Fibroblast of mammary gland (primary cell): ENCODE results near the gene LINC00305.

Experiments
- DNase-seq: peaks from one replicate; pipeline ENCODE4 v3.0.0-alpha.2; 2010; ENCODE audit warnings: low read depth
- H3K4me3 ChIP-seq: 2 replicates; pipeline ENCODE4 v1.5.1; 2011; ENCODE audit warnings: low read depth, mild to moderate bottlenecking, low read length, moderate library complexity; ENCODE audit not compliant: control insufficient read depth
- CTCF ChIP-seq: conservative IDR thresholded peaks from 2 replicates; pipeline ENCODE4 v1.5.1; 2011; ENCODE audit warnings: low read depth, low read length, inconsistent platforms; ENCODE audit not compliant: control insufficient read depth, insufficient read depth

LINC00305 gene

DNA sequence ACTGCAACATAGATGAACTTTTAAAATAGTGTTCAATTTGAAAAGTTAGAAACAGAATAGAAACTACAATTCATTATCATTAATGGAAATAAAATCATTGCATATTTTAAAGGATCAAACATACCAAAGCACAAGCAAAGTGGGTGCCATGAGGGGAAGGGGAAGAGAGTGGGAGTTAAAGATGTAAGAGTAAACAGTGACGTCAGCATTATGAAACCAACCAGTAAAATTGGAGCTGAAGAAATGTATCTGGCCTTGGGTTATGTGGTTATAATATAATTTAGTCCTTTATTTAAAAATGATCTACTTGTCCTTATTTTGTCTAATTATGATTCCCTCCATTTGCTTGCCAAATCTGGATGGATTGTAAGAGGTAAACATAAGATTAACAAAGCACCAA, 6.0 kb downstream of the LINC00305 start:
- H3K4me3 ChIP-seq, result no peak overlapping the region
- TF ChIP-seq CTCF, result no peak
- DNase-seq, result no peak

DNA sequence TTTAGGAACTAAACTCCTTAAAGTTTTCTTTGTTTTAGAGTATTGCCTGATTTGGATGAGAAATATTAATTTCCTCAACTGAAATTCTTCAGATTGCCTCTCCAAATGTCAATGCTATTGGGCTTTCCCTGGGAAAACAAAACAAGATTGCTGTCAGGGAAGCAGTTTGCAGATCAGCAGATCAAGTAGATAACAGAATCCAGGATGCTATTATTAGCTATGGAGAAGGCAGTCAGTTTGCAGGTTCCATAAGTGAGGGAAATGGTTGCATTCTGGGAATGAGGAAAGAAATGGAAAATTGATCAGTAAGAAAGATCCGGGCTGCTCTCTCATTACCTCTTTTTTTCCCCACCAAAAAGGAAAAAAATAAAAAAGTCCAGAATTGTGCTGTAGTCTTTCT, 11.0 kb downstream of the LINC00305 start:
- no peak for DNase-seq
- TF ChIP-seq CTCF, result no peak
- no peak overlapping the region for H3K4me3 ChIP-seq

DNA sequence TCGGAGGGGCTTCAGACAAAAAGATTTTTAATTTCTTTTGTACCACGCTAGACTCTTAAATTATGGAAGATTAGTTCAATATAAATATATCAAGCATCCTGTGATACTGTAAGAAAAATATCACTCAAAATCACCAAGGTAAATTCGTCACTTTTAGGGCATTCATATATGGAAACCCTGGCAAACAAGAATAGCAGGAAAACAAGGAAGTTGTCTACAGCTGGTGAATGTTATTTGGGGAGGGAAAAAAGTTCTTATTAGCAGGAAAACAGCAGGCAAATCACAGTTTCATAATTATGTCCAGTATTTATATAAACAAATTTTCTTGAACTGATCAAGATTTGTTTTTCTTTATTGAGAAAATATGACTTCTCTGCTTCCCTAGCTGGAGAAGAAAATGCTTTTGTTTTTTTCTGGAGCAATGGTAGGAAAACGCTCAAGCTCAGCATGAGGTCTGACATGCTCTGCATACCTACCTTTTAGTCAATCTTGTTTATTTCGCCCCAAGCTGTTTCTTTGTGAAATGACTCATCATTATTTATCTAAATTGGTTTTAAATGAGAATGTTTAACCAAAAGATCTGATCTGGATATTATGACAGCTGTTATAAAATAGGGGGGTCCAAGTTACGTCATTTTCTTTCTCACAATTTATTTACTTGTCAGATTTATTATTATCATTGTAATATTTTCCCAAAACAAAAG, 14.7 kb downstream of the LINC00305 start:
- no peak for DNase-seq
- no peak overlapping the region for H3K4me3 ChIP-seq
- TF ChIP-seq CTCF, result no peak

- H3K4me3 ChIP-seq, result no peak overlapping the region
- no peak for DNase-seq
- no peak for TF ChIP-seq CTCF
These were observed 16.0 kb downstream of the LINC00305 start for GRCh38 chr18:64132871-64133270.

- DNase-seq, result no peak
- H3K4me3 ChIP-seq, result no peak overlapping the region
- no peak for TF ChIP-seq CTCF
These were observed 17.6 kb downstream of the LINC00305 start for GRCh38 chr18:64131314-64131713.

DNA sequence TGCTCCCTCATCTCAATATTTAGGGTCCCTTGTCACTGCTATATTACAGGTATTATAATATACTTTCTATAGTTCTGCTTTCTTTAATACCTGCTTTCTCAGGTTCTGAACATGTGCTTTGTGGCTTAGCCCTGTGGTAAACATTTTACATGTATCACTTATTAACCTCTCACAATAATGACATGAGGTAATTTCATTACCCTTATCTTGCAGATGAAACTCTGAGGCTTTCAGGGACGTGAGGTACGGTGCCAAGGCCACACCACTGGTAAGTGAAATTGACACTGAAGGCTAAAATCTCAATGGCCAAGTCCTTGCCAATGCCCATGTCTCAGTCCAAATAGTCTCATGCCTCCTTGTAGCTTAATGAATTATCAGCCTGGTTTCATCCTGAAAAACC, 21.7 kb downstream of the LINC00305 start:
- H3K4me3 ChIP-seq, result no peak overlapping the region
- TF ChIP-seq CTCF, result no peak
- DNase-seq, result no peak

GRCh38 chr18:64119916-64120315, 29.0 kb downstream of the LINC00305 start:
- no peak overlapping the region for H3K4me3 ChIP-seq
- no peak for DNase-seq
- no peak for TF ChIP-seq CTCF
